H4 (cell line): ENCODE results near the gene PRR9. TPM values are rescaled to one million over a fixed set of nuclear protein-coding genes. Genes with fewer than 3 reads are reported as not detected.
"Not testable (repeated sequence)": the region's sequence is repeated elsewhere in the genome, so short reads cannot be mapped to it uniquely, and the experiment has no call there.

Experiments
- DNase-seq: peaks from one replicate; pipeline ENCODE4 v3.0.0-alpha.2; 2015; ENCODE audit warnings: low spot score
- total RNA-seq: library from RNA; depleted of rRNA; stranded (reverse); fragments of >200 nt; shearing (Covaris generic); gene quantifications from 2 replicates; pipeline ENCODE4 v1.2.3, GENCODE V29; 2014; rRNA removed

Gene PRR9
- not detected in 2 replicates for total RNA-seq

GRCh38 chr1:153217212-153217611 is at the start of gene PRR9:
Gene PRR9 (plus strand): TSS chr1:153217584. CDS start chr1:153218145, 561 bp downstream.
- no peak for DNase-seq

- DNase-seq, result no peak
Measured at GRCh38 chr1:153168686-153169085, 48.7 kb upstream of the PRR9 start.

- no peak for DNase-seq
Measured at GRCh38 chr1:153174624-153175023, 42.8 kb upstream of the PRR9 start.

- DNase-seq, result no peak
Measured at GRCh38 chr1:153178922-153179321, 38.5 kb upstream of the PRR9 start.

GRCh38 chr1:153180556-153180955 is 36.8 kb upstream of the PRR9 start:
- no peak for DNase-seq

- not testable (repeated sequence) for DNase-seq
Measured at GRCh38 chr1:153188301-153188700, 29.1 kb upstream of the PRR9 start.

- DNase-seq, result no peak
Measured at GRCh38 chr1:153190373-153190772, 27.0 kb upstream of the PRR9 start.

GRCh38 chr1:153192697-153193096 is 24.7 kb upstream of the PRR9 start:
- no peak for DNase-seq

- no peak for DNase-seq
Measured at GRCh38 chr1:153194331-153195050, 22.9 kb upstream of the PRR9 start.

GRCh38 chr1:153195216-153195615 is 22.2 kb upstream of the PRR9 start:
- no peak for DNase-seq

GRCh38 chr1:153202006-153202405 is 15.4 kb upstream of the PRR9 start:
- no peak for DNase-seq

- no peak for DNase-seq
Measured at GRCh38 chr1:153203130-153203529, 14.3 kb upstream of the PRR9 start, which contains the start of gene LELP1. Gene LELP1 (plus strand): TSS chr1:153203430. CDS start chr1:153204708, 1,278 bp downstream.

- no peak for DNase-seq
Measured at GRCh38 chr1:153206631-153207030, 10.8 kb upstream of the PRR9 start.

- DNase-seq, result no peak
Measured at GRCh38 chr1:153210206-153210605, 7.2 kb upstream of the PRR9 start.

GRCh38 chr1:153212201-153212600 is 5.2 kb upstream of the PRR9 start:
- no peak for DNase-seq

- DNase-seq, result no peak
Measured at GRCh38 chr1:153213519-153213918, 3.9 kb upstream of the PRR9 start.

- no peak for DNase-seq
Measured at GRCh38 chr1:153217744-153218416, 496 bp downstream of the PRR9 start.

GRCh38 chr1:153220606-153221303 is 3.4 kb downstream of the PRR9 start:
- no peak for DNase-seq

- DNase-seq, result peak; percentile 45
Measured at GRCh38 chr1:153223040-153223891, 5.9 kb downstream of the PRR9 start.

GRCh38 chr1:153227810-153228209 is 10.4 kb downstream of the PRR9 start:
- DNase-seq, result no peak

- no peak for DNase-seq
Measured at GRCh38 chr1:153228491-153228890, 11.1 kb downstream of the PRR9 start.
